Measurements from ENCODE around the gene CENPO. TPM values are rescaled to one million over a fixed set of nuclear protein-coding genes. Genes with fewer than 3 reads are reported as not detected.
A peak's percentile ranks its signal among the peaks of the same experiment; 100 is the strongest.

CENPO gene, protein sequence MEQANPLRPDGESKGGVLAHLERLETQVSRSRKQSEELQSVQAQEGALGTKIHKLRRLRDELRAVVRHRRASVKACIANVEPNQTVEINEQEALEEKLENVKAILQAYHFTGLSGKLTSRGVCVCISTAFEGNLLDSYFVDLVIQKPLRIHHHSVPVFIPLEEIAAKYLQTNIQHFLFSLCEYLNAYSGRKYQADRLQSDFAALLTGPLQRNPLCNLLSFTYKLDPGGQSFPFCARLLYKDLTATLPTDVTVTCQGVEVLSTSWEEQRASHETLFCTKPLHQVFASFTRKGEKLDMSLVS
- 10 to 100 TPM in 1 of 2 donors, 1 to 10 TPM in 1; 6.8 to 26.8 TPM for total RNA-seq

DNA sequence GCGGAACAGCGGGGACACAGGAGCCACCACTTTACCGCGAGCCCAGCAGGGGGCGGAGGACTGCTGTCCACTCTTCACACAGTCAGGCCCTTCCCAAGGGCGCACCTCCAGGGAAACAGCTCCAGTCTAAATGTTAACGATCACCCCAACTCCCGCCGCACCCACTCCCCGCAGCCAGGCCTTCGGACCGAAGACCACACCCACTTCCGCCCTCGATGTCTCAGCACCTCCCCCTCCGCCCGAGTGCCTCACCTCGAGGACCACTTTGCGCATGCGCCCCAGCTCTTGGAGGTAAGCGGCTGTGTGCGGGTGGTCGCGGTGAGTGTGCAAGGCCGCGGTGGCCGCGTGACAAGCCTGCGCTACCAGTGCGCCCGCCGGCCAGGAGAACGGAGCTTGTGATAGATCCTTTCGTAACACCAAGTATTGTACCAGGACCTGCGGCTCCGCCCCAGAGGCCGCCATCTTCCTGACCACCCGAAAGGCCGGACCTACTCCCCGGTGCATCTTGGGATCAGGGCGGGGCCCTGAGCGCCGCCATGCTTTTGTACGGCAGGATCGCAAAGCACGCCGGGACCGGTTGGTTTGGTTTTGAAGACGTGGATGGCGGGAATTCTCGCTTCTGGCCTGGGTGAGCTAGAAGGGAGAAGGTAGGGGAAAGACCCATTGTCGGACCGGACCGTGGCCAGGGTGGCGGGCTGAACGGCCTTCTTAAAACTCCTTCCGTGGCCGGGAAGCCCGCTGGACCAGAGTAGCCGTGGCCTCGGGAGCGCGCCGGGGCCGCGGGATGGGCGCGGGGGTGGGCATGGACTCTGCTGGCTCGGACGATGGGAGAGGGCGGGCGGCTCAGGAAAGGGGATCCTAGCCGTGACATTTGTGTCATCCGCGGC, at the start of gene CENPO, which contains the start of gene PTRHD1:
Gene CENPO (plus strand): TSS at position 552 of the 887 bp plus-strand sequence. CDS start 495 bp downstream, outside the sequence.
Gene PTRHD1 (minus strand): TSS at position 518 of the 887 bp plus-strand sequence. CDS start 14 bp downstream, at position 504.
- no peaks in the 10 kb centered on the region for H3K27me3 ChIP-seq
- H3K9me3 ChIP-seq = no peaks in the 10 kb centered on the region
- no peaks in the 10 kb centered on the region for H3K36me3 ChIP-seq
- peak within 1 kb of the TSS; percentile 99 for H3K27ac ChIP-seq
- peak within 1 kb of the TSS; percentile 94 for H3K4me3 ChIP-seq
- DNase-seq = peak; percentile 97
- peak within 1 kb of the TSS; percentile 83 to 88 for H3K9ac ChIP-seq (ENCODE audit: low read depth in 2 of 2, low read length in 2 of 2)
- TF ChIP-seq, protein P1, sequence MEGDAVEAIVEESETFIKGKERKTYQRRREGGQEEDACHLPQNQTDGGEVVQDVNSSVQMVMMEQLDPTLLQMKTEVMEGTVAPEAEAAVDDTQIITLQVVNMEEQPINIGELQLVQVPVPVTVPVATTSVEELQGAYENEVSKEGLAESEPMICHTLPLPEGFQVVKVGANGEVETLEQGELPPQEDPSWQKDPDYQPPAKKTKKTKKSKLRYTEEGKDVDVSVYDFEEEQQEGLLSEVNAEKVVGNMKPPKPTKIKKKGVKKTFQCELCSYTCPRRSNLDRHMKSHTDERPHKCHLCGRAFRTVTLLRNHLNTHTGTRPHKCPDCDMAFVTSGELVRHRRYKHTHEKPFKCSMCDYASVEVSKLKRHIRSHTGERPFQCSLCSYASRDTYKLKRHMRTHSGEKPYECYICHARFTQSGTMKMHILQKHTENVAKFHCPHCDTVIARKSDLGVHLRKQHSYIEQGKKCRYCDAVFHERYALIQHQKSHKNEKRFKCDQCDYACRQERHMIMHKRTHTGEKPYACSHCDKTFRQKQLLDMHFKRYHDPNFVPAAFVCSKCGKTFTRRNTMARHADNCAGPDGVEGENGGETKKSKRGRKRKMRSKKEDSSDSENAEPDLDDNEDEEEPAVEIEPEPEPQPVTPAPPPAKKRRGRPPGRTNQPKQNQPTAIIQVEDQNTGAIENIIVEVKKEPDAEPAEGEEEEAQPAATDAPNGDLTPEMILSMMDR (IDR thresholded peaks at IDR 0.05) = peak; percentile 74
- intact Hi-C loops (cut with DNase I) = no loop called here
- no peaks in the 10 kb centered on the region for H3K4me1 ChIP-seq

DNA sequence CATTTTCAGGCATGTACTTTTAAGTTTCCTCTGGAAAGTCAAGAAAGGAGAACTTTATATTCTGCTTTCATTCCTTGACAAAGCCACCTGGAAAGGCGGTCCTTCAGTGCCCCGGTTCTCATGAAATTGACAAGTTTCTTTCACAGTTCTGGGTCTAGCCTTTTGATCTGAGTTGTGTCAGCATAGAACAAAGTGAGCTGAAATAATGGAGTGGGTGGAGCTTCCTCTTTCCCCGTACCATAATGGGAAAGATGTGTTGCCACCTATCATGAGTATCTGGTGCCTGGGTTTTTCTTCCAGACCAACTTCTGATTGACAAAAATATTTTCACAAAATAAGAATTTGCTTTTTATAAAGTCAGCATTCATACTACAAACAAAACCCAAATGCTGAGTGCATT, 49.3 kb upstream of the CENPO start:
- no peaks in the 10 kb centered on the region for H3K36me3 ChIP-seq
- TF ChIP-seq, protein P1 (IDR thresholded peaks at IDR 0.05) = no peak
- intact Hi-C loops (cut with DNase I) = no loop called here

DNA sequence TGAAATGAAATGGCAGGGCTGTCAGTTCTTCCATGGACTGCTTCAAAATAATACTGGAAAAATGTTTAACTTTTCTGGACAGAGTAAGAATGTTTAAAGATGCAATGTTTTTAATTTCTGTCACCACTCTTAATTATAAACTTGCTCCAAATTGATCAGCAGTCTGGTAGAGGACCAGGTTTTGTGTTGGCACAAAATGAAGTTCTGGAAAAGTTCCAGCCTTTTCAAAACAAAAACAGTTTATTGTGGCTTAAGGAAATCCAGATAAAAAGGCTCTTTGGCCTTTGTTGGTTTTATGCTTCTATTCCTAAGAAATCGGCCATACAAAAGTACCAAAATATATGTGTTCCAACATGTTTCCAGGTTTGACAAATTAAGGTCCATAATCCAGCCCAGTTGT, 48.9 kb upstream of the CENPO start:
- H3K4me3 ChIP-seq = no peak overlapping the region
- H3K9ac ChIP-seq (ENCODE audit: low read depth in 2 of 2, low read length in 2 of 2) = no peak overlapping the region
- no peak for DNase-seq
- H3K36me3 ChIP-seq = no peaks in the 10 kb centered on the region
- intact Hi-C loops (cut with DNase I) = no loop called here
- H3K27ac ChIP-seq = no peak overlapping the region
- TF ChIP-seq, protein P1 (IDR thresholded peaks at IDR 0.05) = no peak
- H3K27me3 ChIP-seq = no peaks in the 10 kb centered on the region
- H3K4me1 ChIP-seq = no peaks in the 10 kb centered on the region
- H3K9me3 ChIP-seq = no peaks in the 10 kb centered on the region

More for the DNA sequence above, 49.3 kb upstream of the CENPO start:
- Histone ChIP-seq H3K4me1 (no peaks in the 10 kb centered on the region), H3K9ac (ENCODE audit: low read depth in 2 of 2, low read length in 2 of 2) (no peak overlapping the region), H3K27me3 (no peaks in the 10 kb centered on the region), H3K27ac (no peak overlapping the region), H3K9me3 (no peaks in the 10 kb centered on the region), H3K4me3 (no peak overlapping the region)
- DNase-seq = no peak

DNA sequence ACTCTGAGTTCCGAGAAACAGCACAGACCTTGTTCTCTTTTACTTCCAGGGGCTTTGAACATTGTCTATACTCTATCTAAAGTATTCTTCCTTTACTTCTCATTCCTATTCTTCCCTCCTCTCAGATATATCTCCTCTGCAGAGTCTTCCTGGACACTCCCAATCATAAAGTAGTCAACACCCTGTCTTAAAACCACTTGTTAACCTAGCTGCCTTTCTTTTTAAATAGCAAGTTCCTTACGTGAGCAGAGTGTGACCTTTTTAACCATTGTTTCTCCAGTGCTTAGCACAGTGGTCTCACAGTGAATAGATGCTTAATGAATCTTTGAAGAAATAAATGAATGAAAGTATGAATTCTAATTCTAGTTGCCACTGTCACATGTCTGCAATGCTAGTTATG, 47.4 kb upstream of the CENPO start:
- TF ChIP-seq, protein P1 (IDR thresholded peaks at IDR 0.05) = no peak
- Histone ChIP-seq H3K9me3 (no peaks in the 10 kb centered on the region), H3K4me3 (no peak overlapping the region), H3K9ac (ENCODE audit: low read depth in 2 of 2, low read length in 2 of 2) (no peak overlapping the region), H3K27ac (no peak overlapping the region), H3K27me3 (no peaks in the 10 kb centered on the region), H3K36me3 (no peaks in the 10 kb centered on the region), H3K4me1 (no peaks in the 10 kb centered on the region)
- intact Hi-C loops (cut with DNase I) = no loop called here
- no peak for DNase-seq

DNA sequence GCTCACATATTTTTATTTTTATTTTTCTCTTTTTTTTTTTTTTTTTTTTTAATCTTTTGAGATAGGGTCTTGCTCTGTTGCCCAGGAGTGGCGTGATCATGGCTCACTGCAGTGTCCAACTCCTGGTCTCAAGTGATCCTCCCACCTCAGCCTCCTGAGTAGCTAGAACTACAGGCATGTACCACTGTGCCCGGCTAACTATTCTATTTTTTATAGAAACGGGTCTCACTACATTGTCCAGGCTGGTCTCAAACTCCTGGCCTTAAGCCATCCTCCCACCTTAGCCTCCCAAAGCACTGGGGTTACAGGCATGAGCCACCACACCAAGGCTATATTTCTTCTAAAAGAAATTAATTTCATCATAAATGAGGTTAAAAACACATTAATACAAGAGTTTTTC, 45.9 kb upstream of the CENPO start:
- H3K36me3 ChIP-seq = no peaks in the 10 kb centered on the region

More for the DNA sequence above, 45.9 kb upstream of the CENPO start:
- Histone ChIP-seq H3K4me3 (no peak overlapping the region), H3K4me1 (no peaks in the 10 kb centered on the region), H3K9ac (ENCODE audit: low read depth in 2 of 2, low read length in 2 of 2) (no peak overlapping the region), H3K27me3 (no peaks in the 10 kb centered on the region), H3K27ac (no peak overlapping the region), H3K9me3 (no peaks in the 10 kb centered on the region)
- TF ChIP-seq, protein P1 (IDR thresholded peaks at IDR 0.05) = no peak
- intact Hi-C loops (cut with DNase I) = no loop called here
- no peak for DNase-seq
